Right lobe of liver (tissue), 4 donors: ENCODE data around the gene PTGDS.

Source experiments
- POLR2A ChIP-seq: fragments of 450-650 bp; IDR thresholded peaks from one replicate; pipeline ENCODE4 v1.6.1; 2017; ENCODE audit warnings: antibody characterized with exemption, mild to moderate bottlenecking
- TF ChIP-seq, protein P1 (sequence below), 4 donors: fragments of 200-600 bp in 3 of 4; fragments of 450-650 bp in 1 of 4; IDR thresholded peaks; one replicate each; pipeline versions ENCODE4 v1.5.1 to v1.8.0; 2016 to 2022; ENCODE audit warnings: antibody characterized with exemption in 4 of 4, mild to moderate bottlenecking in 2 of 4
- donor health status: DM: no; HTN: no; CAD: no.
- donor health status: DM: no; HTN: no; CAD: no.
- donor health status: DM: no; HTN: yes; CAD: no.

DNA sequence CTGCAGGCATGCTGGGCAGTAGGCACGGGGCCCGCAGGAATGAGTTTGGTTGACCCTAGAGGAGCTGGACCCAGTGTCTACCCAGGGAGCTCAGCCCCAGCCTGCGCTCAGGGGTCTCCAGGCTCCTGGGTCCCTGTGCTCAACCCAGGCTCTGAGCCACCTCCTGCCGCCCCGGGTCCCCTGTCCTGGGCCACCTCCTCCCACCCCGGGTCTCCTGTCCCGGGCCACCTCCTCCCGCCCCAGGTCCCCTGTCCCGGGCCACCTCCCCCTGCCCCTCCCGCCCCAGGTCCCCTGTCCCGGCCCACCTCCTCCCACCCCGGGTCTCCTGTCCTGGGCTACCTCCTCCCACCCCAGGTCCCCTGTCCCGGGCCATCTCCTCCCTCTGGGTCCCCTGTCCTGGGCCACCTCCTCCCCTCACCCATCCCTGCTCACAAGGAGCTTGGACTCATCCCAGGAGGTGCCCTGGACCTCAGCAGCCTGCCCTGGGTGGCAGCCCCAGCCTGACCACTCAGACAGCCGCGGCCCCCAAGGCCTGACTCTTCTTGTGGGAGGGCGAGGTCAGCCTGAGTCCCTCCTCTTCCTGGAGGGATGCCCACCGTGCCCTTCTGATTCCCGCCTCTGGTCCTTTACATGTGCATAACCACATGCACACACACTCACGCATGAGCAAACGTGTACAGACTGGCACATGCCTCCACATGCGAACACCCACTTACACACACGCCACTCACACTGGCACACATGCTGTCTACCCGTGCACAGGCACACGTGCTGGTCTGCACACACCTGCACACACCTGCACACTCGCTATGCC lies 22.8 kb upstream of the PTGDS start:
- TF ChIP-seq, protein P1, sequence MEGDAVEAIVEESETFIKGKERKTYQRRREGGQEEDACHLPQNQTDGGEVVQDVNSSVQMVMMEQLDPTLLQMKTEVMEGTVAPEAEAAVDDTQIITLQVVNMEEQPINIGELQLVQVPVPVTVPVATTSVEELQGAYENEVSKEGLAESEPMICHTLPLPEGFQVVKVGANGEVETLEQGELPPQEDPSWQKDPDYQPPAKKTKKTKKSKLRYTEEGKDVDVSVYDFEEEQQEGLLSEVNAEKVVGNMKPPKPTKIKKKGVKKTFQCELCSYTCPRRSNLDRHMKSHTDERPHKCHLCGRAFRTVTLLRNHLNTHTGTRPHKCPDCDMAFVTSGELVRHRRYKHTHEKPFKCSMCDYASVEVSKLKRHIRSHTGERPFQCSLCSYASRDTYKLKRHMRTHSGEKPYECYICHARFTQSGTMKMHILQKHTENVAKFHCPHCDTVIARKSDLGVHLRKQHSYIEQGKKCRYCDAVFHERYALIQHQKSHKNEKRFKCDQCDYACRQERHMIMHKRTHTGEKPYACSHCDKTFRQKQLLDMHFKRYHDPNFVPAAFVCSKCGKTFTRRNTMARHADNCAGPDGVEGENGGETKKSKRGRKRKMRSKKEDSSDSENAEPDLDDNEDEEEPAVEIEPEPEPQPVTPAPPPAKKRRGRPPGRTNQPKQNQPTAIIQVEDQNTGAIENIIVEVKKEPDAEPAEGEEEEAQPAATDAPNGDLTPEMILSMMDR (IDR thresholded peaks at IDR 0.05) = no peak
- no peak for TF ChIP-seq POLR2A
